Astrocyte (in vitro differentiated cells and primary cell): Measurements from ENCODE around the gene PTPN1.

Experiments
- EZH2 ChIP-seq: IDR thresholded peaks from 2 replicates; pipeline ENCODE4 v1.6.1; 2012; ENCODE audit warnings: mild to moderate bottlenecking, low read length, inconsistent platforms; ENCODE audit not compliant: insufficient read depth
- TF ChIP-seq, protein P1 (sequence below): IDR thresholded peaks from 2 replicates; pipeline ENCODE4 v1.5.1; 2011; ENCODE audit warnings: low read depth, mild to moderate bottlenecking, inconsistent platforms, low read length, moderate library complexity; ENCODE audit not compliant: insufficient read depth

DNA sequence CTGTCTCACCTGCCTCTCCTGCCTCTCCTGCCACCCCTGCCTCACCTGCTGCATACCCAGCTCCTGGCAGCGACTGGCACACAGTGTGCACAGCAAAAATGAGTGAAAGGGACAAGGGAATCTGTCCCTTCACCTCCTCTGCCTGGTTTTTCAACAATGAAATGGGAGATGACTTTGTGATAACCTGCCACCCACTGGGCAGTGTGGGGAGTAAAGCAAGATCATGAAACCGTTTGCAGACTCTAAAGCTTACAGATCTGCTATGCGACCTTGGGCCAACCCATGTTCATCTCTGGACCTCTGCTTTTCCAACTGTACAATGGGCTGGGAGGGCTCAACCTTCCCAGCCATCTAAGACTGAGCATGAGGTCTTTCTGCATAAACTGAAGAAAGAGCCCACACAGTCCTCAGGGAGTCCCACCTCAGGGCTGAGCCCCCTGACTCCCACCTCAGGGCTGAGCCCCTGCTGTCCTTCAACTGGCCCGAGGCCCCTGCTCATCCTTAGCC lies 100.1 kb downstream of the PTPN1 start:
- TF ChIP-seq, protein P1, sequence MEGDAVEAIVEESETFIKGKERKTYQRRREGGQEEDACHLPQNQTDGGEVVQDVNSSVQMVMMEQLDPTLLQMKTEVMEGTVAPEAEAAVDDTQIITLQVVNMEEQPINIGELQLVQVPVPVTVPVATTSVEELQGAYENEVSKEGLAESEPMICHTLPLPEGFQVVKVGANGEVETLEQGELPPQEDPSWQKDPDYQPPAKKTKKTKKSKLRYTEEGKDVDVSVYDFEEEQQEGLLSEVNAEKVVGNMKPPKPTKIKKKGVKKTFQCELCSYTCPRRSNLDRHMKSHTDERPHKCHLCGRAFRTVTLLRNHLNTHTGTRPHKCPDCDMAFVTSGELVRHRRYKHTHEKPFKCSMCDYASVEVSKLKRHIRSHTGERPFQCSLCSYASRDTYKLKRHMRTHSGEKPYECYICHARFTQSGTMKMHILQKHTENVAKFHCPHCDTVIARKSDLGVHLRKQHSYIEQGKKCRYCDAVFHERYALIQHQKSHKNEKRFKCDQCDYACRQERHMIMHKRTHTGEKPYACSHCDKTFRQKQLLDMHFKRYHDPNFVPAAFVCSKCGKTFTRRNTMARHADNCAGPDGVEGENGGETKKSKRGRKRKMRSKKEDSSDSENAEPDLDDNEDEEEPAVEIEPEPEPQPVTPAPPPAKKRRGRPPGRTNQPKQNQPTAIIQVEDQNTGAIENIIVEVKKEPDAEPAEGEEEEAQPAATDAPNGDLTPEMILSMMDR = no peak
- TF ChIP-seq EZH2 = no peak
